Measurements from ENCODE around the gene TLE2. TPM values are rescaled to one million over a fixed set of nuclear protein-coding genes. Genes with fewer than 3 reads are reported as not detected.

Gene TLE2
- total RNA-seq, 2 donors from 2014 or later: 46.7 to 154 TPM

DNA sequence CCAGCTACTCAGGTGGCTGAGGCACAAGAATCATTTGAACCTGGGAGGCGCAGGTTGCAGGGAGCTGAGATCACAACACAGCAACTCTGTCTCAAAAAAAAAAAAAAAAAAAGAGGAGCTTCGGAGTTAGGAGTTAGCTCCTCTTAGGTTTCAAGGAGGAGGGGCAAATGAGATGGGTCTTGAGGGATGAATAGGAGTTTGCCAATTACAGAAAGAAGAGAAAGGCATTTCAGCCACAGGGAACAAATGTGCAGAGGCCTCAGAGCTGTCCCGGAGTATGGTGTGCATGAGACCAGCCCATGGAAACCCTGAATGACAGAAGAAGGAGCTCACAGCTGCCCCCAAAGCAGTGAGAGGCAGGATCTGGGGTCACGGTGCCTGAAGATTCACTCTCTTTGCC, 24.6 kb downstream of the TLE2 start:
- no peaks in the 10 kb centered on the region for H3K27me3 ChIP-seq (replicated peaks; ENCODE audit: insufficient read depth)
- ATAC-seq (ENCODE audit: insufficient number of reproducible peaks, low FRiP score, low read depth): no peak
- no peaks in the 10 kb centered on the region for H3K9me3 ChIP-seq
- H3K4me1 ChIP-seq (ENCODE audit: control insufficient read depth in 1 of 2, low read depth in 2 of 2): no peaks in the 10 kb centered on the region
- no peaks in the 10 kb centered on the region for H3K36me3 ChIP-seq
- no peak for DNase-seq (ENCODE audit: low spot score)
- no peak overlapping the region for H3K4me3 ChIP-seq
- H3K27ac ChIP-seq: no peak overlapping the region
- TF ChIP-seq, protein P1, sequence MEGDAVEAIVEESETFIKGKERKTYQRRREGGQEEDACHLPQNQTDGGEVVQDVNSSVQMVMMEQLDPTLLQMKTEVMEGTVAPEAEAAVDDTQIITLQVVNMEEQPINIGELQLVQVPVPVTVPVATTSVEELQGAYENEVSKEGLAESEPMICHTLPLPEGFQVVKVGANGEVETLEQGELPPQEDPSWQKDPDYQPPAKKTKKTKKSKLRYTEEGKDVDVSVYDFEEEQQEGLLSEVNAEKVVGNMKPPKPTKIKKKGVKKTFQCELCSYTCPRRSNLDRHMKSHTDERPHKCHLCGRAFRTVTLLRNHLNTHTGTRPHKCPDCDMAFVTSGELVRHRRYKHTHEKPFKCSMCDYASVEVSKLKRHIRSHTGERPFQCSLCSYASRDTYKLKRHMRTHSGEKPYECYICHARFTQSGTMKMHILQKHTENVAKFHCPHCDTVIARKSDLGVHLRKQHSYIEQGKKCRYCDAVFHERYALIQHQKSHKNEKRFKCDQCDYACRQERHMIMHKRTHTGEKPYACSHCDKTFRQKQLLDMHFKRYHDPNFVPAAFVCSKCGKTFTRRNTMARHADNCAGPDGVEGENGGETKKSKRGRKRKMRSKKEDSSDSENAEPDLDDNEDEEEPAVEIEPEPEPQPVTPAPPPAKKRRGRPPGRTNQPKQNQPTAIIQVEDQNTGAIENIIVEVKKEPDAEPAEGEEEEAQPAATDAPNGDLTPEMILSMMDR (IDR thresholded peaks at IDR 0.05): no peak

DNA sequence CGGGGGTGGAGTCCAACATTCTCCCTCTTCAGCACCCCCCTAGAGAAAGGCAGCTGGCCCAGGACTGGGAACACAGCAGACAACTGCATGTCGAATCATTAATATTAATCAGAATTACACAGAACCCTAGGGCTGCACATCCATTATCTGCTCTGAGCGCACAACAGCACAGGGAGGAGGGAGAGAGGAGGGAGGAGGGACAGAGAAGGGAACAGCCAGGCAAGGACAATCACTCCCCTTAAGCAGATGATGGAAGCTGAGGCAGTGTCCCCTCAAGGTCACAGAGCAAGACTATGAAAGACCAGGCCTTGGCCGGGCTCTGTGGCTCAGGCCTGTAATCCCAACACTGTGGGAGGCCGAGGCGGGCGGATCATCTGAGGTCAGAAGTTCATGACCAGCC, 26.0 kb downstream of the TLE2 start:
- no peaks in the 10 kb centered on the region for H3K36me3 ChIP-seq
- H3K27me3 ChIP-seq (replicated peaks; ENCODE audit: insufficient read depth): no peaks in the 10 kb centered on the region
- ATAC-seq (ENCODE audit: insufficient number of reproducible peaks, low FRiP score, low read depth) (no peak), DNase-seq (ENCODE audit: low spot score) (no peak)
- no peaks in the 10 kb centered on the region for H3K9me3 ChIP-seq
- no peaks in the 10 kb centered on the region for H3K4me1 ChIP-seq (ENCODE audit: control insufficient read depth in 1 of 2, low read depth in 2 of 2)
- TF ChIP-seq, protein P1 (IDR thresholded peaks at IDR 0.05): no peak
- no peak overlapping the region for H3K27ac ChIP-seq
- H3K4me3 ChIP-seq: no peak overlapping the region

DNA sequence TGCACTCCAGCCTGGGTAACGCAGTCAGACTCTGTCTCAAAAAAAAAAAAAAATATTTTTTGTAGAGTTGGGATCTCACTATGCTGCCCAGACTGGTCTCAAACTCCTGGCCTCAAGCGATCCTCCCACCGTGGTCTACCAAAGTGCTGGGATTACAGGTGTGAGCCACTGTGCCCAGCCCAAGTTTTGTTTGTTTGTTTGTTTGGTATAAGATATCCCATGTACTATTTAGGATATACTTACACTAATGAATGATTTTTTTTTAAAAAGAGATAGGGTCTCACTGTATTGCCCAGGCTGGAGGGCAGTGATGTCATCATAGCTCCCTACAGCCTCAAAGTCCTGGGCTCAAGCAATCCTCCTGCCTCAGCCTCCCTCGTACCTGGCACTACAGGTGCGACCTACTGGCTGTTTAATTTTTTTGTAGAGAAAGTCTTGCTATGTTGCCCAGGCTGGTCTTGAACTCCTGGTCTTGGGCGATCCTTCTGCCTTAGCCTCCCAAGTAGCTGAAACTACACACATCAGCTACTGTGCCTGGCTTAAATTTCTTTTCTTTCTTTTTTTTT, 27.8 kb downstream of the TLE2 start:
- no peak overlapping the region for H3K4me3 ChIP-seq
- TF ChIP-seq, protein P1 (IDR thresholded peaks at IDR 0.05): no peak
- H3K27me3 ChIP-seq (replicated peaks; ENCODE audit: insufficient read depth): no peaks in the 10 kb centered on the region
- ATAC-seq (ENCODE audit: insufficient number of reproducible peaks, low FRiP score, low read depth): no peak
- no peaks in the 10 kb centered on the region for H3K4me1 ChIP-seq (ENCODE audit: control insufficient read depth in 1 of 2, low read depth in 2 of 2)
- no peaks in the 10 kb centered on the region for H3K9me3 ChIP-seq
- H3K27ac ChIP-seq: no peak overlapping the region
- no peak for DNase-seq (ENCODE audit: low spot score)
- no peaks in the 10 kb centered on the region for H3K36me3 ChIP-seq

DNA sequence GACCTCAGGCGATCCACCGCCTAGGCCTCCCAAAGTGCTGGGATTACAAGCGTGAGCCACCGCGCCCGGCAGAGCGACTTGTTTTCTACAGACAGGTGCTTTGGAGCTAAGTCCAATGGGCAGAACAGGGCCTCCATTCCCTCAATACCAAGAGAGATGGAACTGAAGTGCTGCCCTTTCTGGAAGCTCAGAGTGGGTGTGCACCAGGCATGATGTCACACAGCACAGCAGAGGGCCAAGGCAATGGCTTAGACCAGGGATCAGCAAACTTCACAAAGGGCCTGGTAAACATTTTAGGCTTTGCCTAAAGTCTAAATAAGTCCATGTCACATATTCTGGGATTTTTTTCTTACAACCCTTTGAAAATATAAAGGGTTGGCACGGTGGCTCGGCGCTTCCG, 30.4 kb downstream of the TLE2 start:
- ATAC-seq (ENCODE audit: insufficient number of reproducible peaks, low FRiP score, low read depth) (no peak), DNase-seq (ENCODE audit: low spot score) (no peak)
- no peaks in the 10 kb centered on the region for H3K27me3 ChIP-seq (replicated peaks; ENCODE audit: insufficient read depth)
- no peak overlapping the region for H3K4me3 ChIP-seq
- TF ChIP-seq, protein P1 (IDR thresholded peaks at IDR 0.05): no peak
- no peaks in the 10 kb centered on the region for H3K9me3 ChIP-seq
- H3K36me3 ChIP-seq: no peaks in the 10 kb centered on the region
- no peak overlapping the region for H3K27ac ChIP-seq
- H3K4me1 ChIP-seq (ENCODE audit: control insufficient read depth in 1 of 2, low read depth in 2 of 2): no peaks in the 10 kb centered on the region

DNA sequence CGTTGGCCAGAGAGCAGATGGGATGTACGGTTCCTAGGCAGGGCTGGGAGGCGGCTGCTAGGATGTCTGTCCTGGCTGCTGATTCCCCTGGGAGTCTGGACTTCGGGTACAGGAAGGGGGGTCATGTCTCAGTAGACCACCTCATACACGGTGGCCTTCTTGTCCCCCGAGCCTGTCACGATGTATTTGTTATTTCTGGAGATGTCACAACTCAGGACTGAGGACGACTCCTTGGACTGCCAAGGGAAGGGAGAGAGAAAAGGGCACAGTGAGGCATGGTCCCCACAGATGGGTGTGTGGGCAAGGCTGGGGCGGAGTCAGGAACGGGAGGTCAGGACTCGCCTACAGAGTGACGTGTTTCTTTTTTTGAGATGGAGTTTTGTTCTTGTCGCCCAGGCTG, 31.4 kb downstream of the TLE2 start:
- DNase-seq (ENCODE audit: low spot score) (no peak), ATAC-seq (ENCODE audit: insufficient number of reproducible peaks, low FRiP score, low read depth) (no peak)
- TF ChIP-seq, protein P1 (IDR thresholded peaks at IDR 0.05): no peak
- Histone ChIP-seq H3K4me1 (ENCODE audit: control insufficient read depth in 1 of 2, low read depth in 2 of 2) (no peaks in the 10 kb centered on the region), H3K9me3 (no peaks in the 10 kb centered on the region), H3K27ac (no peak overlapping the region), H3K4me3 (no peak overlapping the region), H3K27me3 (replicated peaks; ENCODE audit: insufficient read depth) (no peaks in the 10 kb centered on the region), H3K36me3 (no peaks in the 10 kb centered on the region)
